ENCODE data around the gene GPR42. TPM values are rescaled to one million over a fixed set of nuclear protein-coding genes. Genes with fewer than 3 reads are reported as not detected.

Gene GPR42
- total RNA-seq, 2 donors from 2014 or later, result 1.1 to 1.9 TPM

DNA sequence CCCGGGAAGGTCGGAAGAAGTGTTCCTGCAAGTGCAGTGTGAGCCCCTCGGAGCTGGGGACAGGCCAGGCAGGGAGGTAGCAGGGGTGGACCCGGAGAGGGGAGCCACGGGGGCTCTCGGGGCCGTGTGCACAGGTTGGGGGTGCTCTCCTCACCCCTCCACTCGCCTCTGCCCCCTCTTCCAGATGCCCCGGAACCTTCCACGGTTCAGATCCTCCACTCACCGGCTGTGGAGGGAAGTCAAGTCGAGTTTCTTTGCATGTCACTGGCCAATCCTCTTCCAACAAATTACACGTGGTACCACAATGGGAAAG lies 32.9 kb upstream of the GPR42 start:
- Mint-ChIP-seq H3K27me3 (ENCODE audit: low read depth) (peaks cover 14% of the 10 kb centered on the region), H3K4me3 (no peak overlapping the region), H3K27ac (no peak overlapping the region), H3K4me1 (ENCODE audit: low read depth) (peaks cover 42% of the 10 kb centered on the region), H3K9me3 (no peaks in the 10 kb centered on the region), H3K36me3 (ENCODE audit: insufficient read depth in 2 of 2) (peaks cover 0 to 2% of the 10 kb centered on the region in 2 donors)
- no peak for DNase-seq
- ATAC-seq (replicated peaks in 1 of 2), result no peak

DNA sequence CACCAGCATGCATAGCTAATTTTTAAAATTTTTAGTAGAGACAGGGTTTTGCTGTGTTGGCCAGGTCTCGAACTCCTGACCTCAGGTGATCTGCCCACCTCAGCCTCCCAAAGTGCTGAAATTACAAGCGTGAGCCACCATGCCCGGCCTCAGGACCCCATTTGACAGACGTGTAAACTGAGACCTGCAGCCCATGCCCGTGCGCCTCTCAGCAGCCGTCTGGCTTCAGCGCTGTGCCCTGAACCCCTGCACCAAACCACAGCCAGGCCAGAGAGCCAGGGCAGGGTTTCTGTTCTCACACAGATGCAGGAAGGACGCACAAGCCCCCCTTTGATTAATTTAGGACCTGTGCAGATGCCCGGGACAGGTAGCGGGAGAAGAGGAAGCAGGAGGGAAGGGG lies 30.4 kb upstream of the GPR42 start:
- Mint-ChIP-seq H3K27ac (no peak overlapping the region), H3K36me3 (ENCODE audit: insufficient read depth in 2 of 2) (no peaks in the 10 kb centered on the region), H3K9me3 (no peaks in the 10 kb centered on the region), H3K4me1 (ENCODE audit: low read depth) (peaks cover 23% of the 10 kb centered on the region), H3K27me3 (ENCODE audit: low read depth) (peaks cover 8% of the 10 kb centered on the region), H3K4me3 (no peak overlapping the region)
- DNase-seq (no peak), ATAC-seq (replicated peaks in 1 of 2) (no peak)

DNA sequence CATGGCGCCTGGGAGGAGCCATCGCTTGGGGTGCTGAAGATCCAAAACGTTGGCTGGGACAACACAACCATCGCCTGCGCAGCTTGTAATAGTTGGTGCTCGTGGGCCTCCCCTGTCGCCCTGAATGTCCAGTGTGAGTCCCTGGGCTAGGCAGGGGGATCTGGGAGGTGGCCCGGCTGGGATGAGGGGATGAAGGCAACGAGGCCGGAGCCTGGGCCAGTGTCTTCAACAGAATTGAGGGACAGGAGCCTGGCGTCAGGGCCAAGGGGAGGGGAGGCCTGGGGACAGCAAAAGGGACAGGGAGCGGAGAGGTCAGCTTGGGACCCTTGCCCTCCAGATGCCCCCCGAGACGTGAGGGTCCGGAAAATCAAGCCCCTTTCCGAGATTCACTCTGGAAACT lies 29.9 kb upstream of the GPR42 start:
- Mint-ChIP-seq H3K4me3 (no peak overlapping the region), H3K27me3 (ENCODE audit: low read depth) (peaks cover 8% of the 10 kb centered on the region), H3K36me3 (ENCODE audit: insufficient read depth in 2 of 2) (no peaks in the 10 kb centered on the region), H3K4me1 (ENCODE audit: low read depth) (peaks cover 23% of the 10 kb centered on the region), H3K27ac (no peak overlapping the region), H3K9me3 (no peaks in the 10 kb centered on the region)
- ATAC-seq (replicated peaks in 1 of 2), result no peak
- no peak for DNase-seq

DNA sequence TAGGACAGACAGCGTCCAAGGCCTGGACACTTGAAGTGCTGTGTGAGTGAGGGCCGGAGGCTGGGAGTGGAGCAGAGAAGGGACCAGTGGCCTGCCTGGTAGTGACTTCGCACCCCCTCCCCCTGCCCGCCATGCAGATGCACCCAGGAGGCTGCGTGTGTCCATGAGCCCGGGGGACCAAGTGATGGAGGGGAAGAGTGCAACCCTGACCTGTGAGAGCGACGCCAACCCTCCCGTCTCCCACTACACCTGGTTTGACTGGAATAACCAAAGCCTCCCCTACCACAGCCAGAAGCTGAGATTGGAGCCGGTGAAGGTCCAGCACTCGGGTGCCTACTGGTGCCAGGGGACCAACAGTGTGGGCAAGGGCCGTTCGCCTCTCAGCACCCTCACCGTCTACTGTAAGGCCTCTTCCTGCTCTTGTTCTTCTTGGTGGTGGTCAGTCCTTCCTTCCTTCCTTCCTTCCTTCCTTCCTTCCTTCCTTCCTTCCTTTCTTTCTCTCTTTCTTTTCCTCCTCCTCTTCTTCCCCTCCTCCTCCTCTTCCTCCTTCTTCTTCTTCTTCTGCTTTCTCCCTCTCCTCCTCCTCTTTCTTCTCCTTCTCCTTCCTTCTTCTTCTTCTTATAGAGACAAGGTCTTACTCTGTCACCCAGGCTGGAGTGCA lies 29.2 kb upstream of the GPR42 start:
- peaks cover 24% of the 10 kb centered on the region for H3K4me1 Mint-ChIP-seq (ENCODE audit: low read depth)
- H3K4me3 Mint-ChIP-seq, result no peak overlapping the region
- no peaks in the 10 kb centered on the region for H3K9me3 Mint-ChIP-seq
- H3K27me3 Mint-ChIP-seq (ENCODE audit: low read depth), result peaks cover 8% of the 10 kb centered on the region
- H3K27ac Mint-ChIP-seq, result no peak overlapping the region
- no peak for DNase-seq
- H3K36me3 Mint-ChIP-seq (ENCODE audit: insufficient read depth in 2 of 2), result no peaks in the 10 kb centered on the region
- no peak for ATAC-seq (replicated peaks in 1 of 2)

DNA sequence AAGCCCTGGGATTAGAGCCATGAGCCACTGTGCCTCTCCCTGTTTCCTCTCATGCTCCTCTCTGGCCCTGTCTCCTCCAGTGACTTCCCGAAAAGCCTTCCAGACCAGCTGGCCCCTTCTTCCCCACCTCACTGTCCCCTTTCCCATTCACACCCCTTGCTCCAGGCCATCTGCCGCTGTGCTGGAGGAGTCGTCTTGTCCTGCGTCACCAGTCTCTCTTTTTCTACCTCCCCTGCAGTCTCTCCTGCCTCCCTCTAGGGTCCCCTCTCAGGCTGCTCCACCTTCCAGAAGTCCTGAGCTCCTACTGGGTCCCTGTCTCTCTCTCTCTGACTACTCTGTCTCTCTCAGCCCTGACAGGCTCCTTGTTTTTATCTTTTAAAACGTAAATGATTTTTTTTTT lies 28.4 kb upstream of the GPR42 start:
- Mint-ChIP-seq H3K4me1 (ENCODE audit: low read depth) (peaks cover 26% of the 10 kb centered on the region), H3K9me3 (no peaks in the 10 kb centered on the region), H3K27ac (no peak overlapping the region), H3K27me3 (ENCODE audit: low read depth) (peaks cover 8% of the 10 kb centered on the region), H3K4me3 (no peak overlapping the region), H3K36me3 (ENCODE audit: insufficient read depth in 2 of 2) (no peaks in the 10 kb centered on the region)
- ATAC-seq (replicated peaks in 1 of 2) (no peak), DNase-seq (no peak)

DNA sequence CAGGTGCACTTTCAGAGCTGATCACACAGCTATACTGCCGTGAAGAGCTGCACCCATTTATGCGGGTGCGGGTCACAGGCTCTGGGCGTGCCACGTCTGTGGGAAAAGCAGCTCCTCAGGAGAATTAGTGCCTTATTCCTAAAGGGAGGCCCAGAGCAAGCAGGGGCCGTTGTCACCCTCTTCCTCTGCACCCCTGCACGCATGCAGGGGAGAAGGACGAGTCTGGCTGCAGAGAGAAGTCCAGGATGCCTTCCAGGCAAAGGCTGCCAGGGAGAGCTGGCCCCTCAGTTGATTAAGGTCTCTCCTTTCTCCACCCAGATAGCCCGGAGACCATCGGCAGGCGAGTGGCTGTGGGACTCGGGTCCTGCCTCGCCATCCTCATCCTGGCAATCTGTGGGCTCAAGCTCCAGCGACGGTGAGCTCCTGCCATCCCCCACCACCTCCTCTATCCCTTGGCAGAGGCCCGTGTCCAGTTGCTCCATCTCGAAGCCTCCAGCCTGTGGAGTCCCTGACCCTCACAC lies 26.3 kb upstream of the GPR42 start:
- Mint-ChIP-seq H3K27ac (no peak overlapping the region), H3K27me3 (ENCODE audit: low read depth) (peaks cover 8% of the 10 kb centered on the region), H3K9me3 (no peaks in the 10 kb centered on the region), H3K36me3 (ENCODE audit: insufficient read depth in 2 of 2) (no peaks in the 10 kb centered on the region), H3K4me3 (no peak overlapping the region), H3K4me1 (ENCODE audit: low read depth) (peaks cover 47% of the 10 kb centered on the region)
- DNase-seq (no peak), ATAC-seq (replicated peaks in 1 of 2) (no peak)

DNA sequence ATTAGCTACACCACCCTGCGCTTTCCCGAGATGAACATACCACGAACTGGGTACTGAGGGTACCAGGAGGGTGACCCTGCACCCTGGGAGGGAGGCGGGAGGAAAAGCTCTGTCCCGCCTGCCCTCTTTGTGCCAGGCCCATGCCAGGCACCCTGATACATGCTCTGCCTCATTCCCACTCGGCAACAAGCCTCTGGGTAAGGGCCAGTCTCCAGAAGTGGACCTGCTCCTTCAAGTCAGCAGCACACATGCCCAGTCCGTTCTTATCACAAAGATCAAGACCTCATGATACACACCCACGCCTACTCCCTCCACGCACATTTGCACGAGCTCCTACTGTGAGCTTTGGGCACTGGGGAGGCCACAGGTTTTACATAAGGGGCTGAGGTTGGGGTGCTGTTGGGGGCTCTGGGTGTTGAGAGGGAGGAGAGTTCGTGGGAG lies 25.2 kb upstream of the GPR42 start:
- peak overlapping the region; percentile 98 for H3K27ac Mint-ChIP-seq
- peaks cover 52% of the 10 kb centered on the region for H3K4me1 Mint-ChIP-seq (ENCODE audit: low read depth)
- H3K27me3 Mint-ChIP-seq (ENCODE audit: low read depth), result peaks cover 8% of the 10 kb centered on the region
- H3K9me3 Mint-ChIP-seq, result no peaks in the 10 kb centered on the region
- H3K4me3 Mint-ChIP-seq, result peak overlapping the region; percentile 90 to 92
- ATAC-seq (replicated peaks in 1 of 2) (no peak), DNase-seq (no peak)
- no peaks in the 10 kb centered on the region for H3K36me3 Mint-ChIP-seq (ENCODE audit: insufficient read depth in 2 of 2)

DNA sequence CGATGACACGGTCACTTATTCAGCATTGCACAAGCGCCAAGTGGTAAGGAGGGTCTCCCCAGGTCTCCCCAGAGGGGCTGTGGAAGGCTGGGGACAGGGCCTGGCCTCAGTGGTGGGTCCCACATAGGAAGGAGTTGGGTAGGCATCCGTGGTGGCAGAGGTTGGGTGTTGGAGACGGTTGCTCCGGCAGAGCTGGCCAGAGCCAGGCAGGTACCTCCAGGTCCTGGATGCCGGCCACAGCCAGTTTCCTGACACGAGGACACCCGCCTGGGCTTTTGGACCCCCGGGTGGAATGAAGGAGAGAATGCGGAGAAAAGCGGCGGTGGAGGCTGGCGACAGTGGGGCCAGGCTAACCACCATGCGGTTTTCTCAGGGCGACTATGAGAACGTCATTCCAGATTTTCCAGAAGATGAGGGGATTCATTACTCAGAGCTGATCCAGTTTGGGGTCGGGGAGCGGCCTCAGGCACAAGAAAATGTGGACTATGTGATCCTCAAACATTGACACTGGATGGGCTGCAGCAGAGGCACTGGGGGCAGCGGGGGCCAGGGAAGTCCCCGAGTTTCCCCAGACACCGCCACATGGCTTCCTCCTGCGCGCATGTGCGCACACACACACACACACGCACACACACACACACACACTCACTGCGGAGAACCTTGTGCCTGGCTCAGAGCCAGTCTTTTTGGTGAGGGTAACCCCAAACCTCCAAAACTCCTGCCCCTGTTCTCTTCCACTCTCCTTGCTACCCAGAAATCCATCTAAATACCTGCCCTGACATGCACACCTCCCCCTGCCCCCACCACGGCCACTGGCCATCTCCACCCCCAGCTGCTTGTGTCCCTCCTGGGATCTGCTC lies 24.4 kb upstream of the GPR42 start:
- H3K27ac Mint-ChIP-seq, result peak overlapping the region; percentile 98
- H3K4me3 Mint-ChIP-seq, result peak overlapping the region; percentile 90 to 92
- H3K36me3 Mint-ChIP-seq (ENCODE audit: insufficient read depth in 2 of 2), result no peaks in the 10 kb centered on the region
- H3K9me3 Mint-ChIP-seq, result no peaks in the 10 kb centered on the region
- peaks cover 8% of the 10 kb centered on the region for H3K27me3 Mint-ChIP-seq (ENCODE audit: low read depth)
- ATAC-seq (replicated peaks in 1 of 2) (peak; percentile 52 to 54), DNase-seq (peak; percentile 83 to 87)
- peaks cover 57% of the 10 kb centered on the region for H3K4me1 Mint-ChIP-seq (ENCODE audit: low read depth)

DNA sequence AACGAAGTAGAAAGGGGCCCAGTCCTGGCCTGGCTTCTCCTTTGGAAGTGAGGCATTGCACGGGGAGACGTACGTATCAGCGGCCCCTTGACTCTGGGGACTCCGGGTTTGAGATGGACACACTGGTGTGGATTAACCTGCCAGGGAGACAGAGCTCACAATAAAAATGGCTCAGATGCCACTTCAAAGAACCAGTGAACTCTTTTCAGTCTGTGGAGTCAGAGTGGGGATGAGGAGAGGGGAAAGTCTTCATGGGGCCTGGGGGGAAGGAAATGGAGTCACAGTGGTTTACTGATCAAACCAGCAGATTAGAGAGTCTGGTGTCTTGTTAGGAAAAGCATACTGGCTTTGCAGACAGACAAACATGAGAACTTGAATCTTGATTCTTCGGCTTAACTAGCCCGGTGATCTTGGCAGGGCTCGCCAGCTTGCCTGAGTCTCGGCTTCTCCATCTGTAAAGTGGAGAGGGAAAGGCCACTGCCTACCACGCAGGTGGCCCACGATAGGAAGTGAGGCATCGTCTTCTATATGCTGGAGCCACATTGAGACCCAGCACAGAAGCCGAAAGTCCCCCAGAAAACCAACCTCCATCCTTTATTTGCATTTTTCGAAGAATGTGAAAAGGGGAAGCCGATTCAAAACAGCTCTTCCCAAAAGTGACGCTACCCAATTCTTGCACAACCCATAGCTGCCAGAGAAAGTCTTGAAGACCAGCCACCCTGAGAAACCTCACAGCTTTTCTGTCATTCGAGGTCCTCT lies 23.5 kb upstream of the GPR42 start, which contains the start of gene FFAR1:
FFAR1 (plus strand) TSS at position 732 of the 759 bp plus-strand sequence. CDS start 3,650 bp downstream, outside the sequence.
- no peaks in the 10 kb centered on the region for H3K36me3 Mint-ChIP-seq (ENCODE audit: insufficient read depth in 2 of 2)
- no peaks in the 10 kb centered on the region for H3K9me3 Mint-ChIP-seq
- H3K4me1 Mint-ChIP-seq (ENCODE audit: low read depth), result peaks cover 57% of the 10 kb centered on the region
- ATAC-seq (replicated peaks in 1 of 2) (peak; percentile 72 to 80), DNase-seq (peak; percentile 78 to 79)
- H3K27ac Mint-ChIP-seq, result peak within 1 kb of the TSS; percentile 98
- peak within 1 kb of the TSS; percentile 90 to 92 for H3K4me3 Mint-ChIP-seq
- H3K27me3 Mint-ChIP-seq (ENCODE audit: low read depth), result peaks cover 1% of the 10 kb centered on the region

DNA sequence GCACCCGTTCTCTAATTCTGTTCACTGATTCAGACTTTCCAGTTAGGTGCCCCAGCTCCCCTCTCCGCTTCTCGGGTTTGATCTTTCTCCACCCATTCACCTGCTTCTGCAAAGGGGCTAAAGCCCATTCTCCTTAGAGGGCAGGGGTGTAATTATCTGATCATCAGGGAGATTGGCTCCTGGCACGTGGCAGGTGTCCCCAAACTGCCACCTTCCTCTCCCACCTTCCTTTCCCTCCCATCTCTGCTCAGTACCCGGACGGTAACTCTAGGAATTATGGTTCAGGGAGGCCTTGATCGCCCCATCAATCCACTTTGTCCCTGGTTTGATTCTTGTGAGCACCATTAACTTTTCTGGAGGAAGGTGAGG lies 23.0 kb upstream of the GPR42 start:
- no peaks in the 10 kb centered on the region for H3K9me3 Mint-ChIP-seq
- H3K27me3 Mint-ChIP-seq (ENCODE audit: low read depth), result no peaks in the 10 kb centered on the region
- H3K4me1 Mint-ChIP-seq (ENCODE audit: low read depth), result peaks cover 62% of the 10 kb centered on the region
- peak overlapping the region; percentile 98 for H3K27ac Mint-ChIP-seq
- no peak for ATAC-seq (replicated peaks in 1 of 2)
- DNase-seq, result no peak
- H3K4me3 Mint-ChIP-seq, result peak overlapping the region; percentile 90 to 92
- no peaks in the 10 kb centered on the region for H3K36me3 Mint-ChIP-seq (ENCODE audit: insufficient read depth in 2 of 2)

DNA sequence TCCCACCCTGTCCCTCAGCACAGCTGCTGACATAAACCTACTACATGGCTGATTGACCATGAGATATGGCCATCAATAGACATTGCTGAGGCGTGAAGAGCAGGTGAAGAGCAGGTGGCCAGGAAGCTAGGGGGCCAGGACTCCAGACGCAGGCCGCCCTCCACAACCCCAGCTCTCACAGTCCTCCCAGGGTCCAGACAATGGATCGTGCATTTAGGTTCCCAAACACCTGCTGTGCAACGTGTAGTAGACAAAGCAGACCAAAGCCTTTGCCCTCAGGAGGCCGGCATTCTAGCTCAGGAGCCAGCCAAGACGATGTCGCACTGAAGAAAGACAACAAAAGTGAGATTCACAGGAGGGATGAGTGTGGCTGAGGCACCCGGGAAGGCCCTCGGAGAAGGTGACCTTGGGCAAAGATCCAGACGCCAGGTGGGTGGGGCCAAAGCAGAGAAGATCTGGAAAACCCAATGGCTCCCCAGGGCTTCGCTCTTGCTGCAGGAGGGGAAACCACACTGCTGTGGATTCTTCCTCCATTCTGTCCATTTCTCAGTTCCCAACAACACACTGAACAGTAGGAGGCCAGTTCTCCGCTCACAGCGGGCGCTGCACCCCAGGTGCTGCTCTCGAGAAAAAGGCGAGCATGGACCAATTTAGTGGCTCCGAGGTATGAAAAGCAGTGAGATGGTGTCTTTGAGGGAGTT lies 21.8 kb upstream of the GPR42 start:
- Mint-ChIP-seq H3K9me3 (no peaks in the 10 kb centered on the region), H3K36me3 (ENCODE audit: insufficient read depth in 2 of 2) (no peaks in the 10 kb centered on the region), H3K27ac (no peak overlapping the region), H3K4me1 (ENCODE audit: low read depth) (peaks cover 63% of the 10 kb centered on the region), H3K4me3 (no peak overlapping the region), H3K27me3 (ENCODE audit: low read depth) (no peaks in the 10 kb centered on the region)
- ATAC-seq (replicated peaks in 1 of 2) (no peak), DNase-seq (no peak)

DNA sequence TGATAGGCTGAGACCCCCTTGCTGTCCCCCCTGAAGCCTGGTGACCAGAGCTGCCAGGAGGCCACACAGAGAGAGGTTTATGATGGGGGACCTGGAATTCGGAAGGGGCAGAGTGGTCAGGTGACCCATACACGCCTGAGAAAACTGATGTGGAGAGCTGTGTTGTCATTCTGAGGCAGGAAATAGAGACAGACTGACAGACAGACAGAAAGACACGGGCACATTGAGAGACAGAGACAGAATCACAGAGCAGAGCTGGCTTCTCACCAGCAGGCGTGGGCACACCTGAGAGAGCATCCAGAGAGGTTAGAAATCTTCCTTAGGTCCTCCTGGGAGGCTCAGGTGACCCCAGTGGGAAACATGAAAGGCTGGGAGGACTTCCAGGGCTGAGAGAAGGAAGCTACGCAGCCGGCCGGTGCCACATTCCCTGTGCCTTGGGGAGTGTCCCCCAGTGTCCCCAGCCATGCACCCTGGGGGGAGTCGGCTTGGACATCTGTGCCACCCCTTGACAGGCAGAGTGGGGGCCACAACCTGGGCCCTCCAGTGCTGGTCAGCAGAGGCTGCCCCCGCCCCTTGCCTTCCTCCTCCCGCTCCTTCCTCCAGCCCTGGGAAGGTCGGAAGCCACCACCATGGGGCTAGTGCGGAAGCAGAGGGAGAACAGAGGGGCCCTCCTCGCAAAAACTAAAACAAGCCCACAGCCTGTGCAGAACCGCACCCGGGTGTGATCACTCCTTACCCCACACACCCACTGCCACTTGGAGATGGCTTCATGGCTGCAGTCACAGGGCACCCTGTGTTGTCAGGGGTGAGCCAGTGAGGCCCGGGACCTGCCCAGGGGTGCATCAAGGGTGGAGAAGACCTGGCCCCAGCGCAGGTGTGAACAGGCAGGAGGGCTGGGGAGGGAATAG lies 21.0 kb upstream of the GPR42 start:
- no peak for ATAC-seq (replicated peaks in 1 of 2)
- peak overlapping the region; percentile 3 for H3K27ac Mint-ChIP-seq
- H3K36me3 Mint-ChIP-seq (ENCODE audit: insufficient read depth in 2 of 2), result no peaks in the 10 kb centered on the region
- H3K9me3 Mint-ChIP-seq, result no peaks in the 10 kb centered on the region
- H3K27me3 Mint-ChIP-seq (ENCODE audit: low read depth), result no peaks in the 10 kb centered on the region
- DNase-seq, result no peak
- H3K4me1 Mint-ChIP-seq (ENCODE audit: low read depth), result peaks cover 65% of the 10 kb centered on the region
- H3K4me3 Mint-ChIP-seq, result no peak overlapping the region

Measured in activated T-cell treated with anti-CD3 and anti-CD28 coated beads, Interleukin-2, amount 50 U/mL, for 72 hours (primary cell).